NCI-H526 (cell line): ENCODE data around the gene GGNBP2.

Experiments used
- DNase-seq, 2 experiments: peaks; one replicate each; lab custom pipeline; 2025; lab: John Stamatoyannopoulos, UW

GGNBP2 gene

GRCh38 chr17:36550491-36551417 lies 6.0 kb downstream of the GGNBP2 start:
- DNase-seq = no peak

GRCh38 chr17:36553459-36553858 lies 8.7 kb downstream of the GGNBP2 start:
- DNase-seq = no peak

GRCh38 chr17:36566081-36566480 lies 21.4 kb downstream of the GGNBP2 start:
- DNase-seq = no peak

GRCh38 chr17:36575028-36575427 lies 30.3 kb downstream of the GGNBP2 start:
- no peak for DNase-seq

GRCh38 chr17:36576793-36577192 lies 32.1 kb downstream of the GGNBP2 start:
- no peak for DNase-seq

- DNase-seq = no peak
Measured at GRCh38 chr17:36578671-36579070, 34.0 kb downstream of the GGNBP2 start.

- no peak for DNase-seq
Measured at GRCh38 chr17:36583787-36584186, 39.1 kb downstream of the GGNBP2 start.

GRCh38 chr17:36586138-36586537 lies 41.4 kb downstream of the GGNBP2 start:
- no peak for DNase-seq

GRCh38 chr17:36590082-36590481 lies 45.4 kb downstream of the GGNBP2 start:
- no peak for DNase-seq

- DNase-seq = peak; percentile 29 to 90
Measured at GRCh38 chr17:36591434-36592315, 47.0 kb downstream of the GGNBP2 start, which contains the start of gene DHRS11. DHRS11 (plus strand) TSS chr17:36591879; CDS start chr17:36592010, 131 bp downstream.

- DNase-seq = peak in 1 of 2 experiments; percentile 49
Measured at GRCh38 chr17:36592316-36592715, 47.6 kb downstream of the GGNBP2 start.

GRCh38 chr17:36592716-36593321 lies 48.1 kb downstream of the GGNBP2 start:
- no peak for DNase-seq

GRCh38 chr17:36593656-36594316 lies 49.1 kb downstream of the GGNBP2 start:
- no peak for DNase-seq

- no peak for DNase-seq
Measured at GRCh38 chr17:36594626-36595401, 50.1 kb downstream of the GGNBP2 start.

GRCh38 chr17:36597226-36597625 lies 52.5 kb downstream of the GGNBP2 start:
- DNase-seq = no peak

- no peak for DNase-seq
Measured at GRCh38 chr17:36597866-36598777, 53.4 kb downstream of the GGNBP2 start.

- no peak for DNase-seq
Measured at GRCh38 chr17:36598951-36599401, 54.3 kb downstream of the GGNBP2 start.

- DNase-seq = no peak
Measured at GRCh38 chr17:36599546-36600250, 55.0 kb downstream of the GGNBP2 start.

GRCh38 chr17:36600465-36600864 lies 55.7 kb downstream of the GGNBP2 start:
- no peak for DNase-seq
